Superior temporal gyrus (tissue), 1 donor: ENCODE results near the gene NTHL1.

Source experiments
- DNase-seq: peaks from one replicate; pipeline ENCODE4 v3.0.0-alpha.2; 2016; ENCODE audit errors: extremely low spot score

The NTHL1 gene

GRCh38 chr16:2084895-2085625, 37.4 kb upstream of the NTHL1 start:
- no peak for DNase-seq

DNA sequence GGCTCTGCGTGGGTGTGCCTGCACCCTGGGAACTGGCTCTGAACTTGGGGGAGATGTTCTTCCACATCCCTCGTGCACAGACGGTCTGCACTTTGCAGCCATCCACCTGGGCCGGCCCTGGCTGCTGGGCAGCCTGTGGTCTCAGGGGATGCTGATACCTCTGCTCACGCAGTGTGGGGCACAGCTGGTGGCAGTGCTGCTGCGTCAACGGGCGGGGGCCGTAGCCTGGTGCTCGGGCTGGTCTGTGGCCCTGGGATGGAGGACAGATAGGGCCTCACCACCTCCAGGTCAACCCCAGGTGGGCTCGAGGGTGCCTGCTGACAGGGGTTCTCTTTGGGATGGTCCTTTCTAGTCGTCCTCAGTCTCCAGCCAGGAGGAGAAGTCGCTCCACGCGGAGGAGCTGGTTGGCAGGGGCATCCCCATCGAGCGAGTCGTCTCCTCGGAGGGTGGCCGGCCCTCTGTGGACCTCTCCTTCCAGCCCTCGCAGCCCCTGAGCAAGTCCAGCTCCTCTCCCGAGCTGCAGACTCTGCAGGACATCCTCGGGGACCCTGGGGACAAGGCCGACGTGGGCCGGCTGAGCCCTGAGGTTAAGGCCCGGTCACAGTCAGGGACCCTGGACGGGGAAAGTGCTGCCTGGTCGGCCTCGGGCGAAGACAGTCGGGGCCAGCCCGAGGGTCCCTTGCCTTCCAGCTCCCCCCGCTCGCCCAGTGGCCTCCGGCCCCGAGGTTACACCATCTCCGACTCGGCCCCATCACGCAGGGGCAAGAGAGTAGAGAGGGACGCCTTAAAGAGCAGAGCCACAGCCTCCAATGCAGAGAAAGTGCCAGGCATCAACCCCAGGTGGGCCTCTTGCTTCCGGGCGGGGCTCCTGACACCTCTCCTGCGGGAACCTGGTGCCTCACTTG, 36.5 kb upstream of the NTHL1 start:
- no peak for DNase-seq

DNA sequence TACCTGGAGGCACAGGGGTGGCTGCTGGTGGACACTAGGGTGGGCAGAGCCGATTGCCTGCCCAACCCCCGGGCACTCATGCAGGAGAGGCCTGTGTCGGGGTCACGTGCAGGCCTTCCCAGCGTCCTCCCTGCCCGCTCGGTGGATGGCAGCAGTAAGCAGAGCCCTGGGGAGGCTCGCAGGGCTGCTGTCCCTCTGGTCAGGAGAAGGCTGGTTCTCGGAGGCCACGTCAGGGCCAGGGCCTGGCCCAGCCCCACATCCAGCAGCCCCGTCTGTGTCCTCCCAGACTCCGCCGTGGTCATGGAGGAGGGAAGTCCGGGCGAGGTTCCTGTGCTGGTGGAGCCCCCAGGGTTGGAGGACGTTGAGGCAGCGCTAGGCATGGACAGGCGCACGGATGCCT, 35.8 kb upstream of the NTHL1 start:
- no peak for DNase-seq

GRCh38 chr16:2082983-2083364, 35.3 kb upstream of the NTHL1 start:
- no peak for DNase-seq

GRCh38 chr16:2082171-2082982, 34.7 kb upstream of the NTHL1 start:
- DNase-seq = no peak

GRCh38 chr16:2081201-2082084, 33.8 kb upstream of the NTHL1 start:
- no peak for DNase-seq

DNA sequence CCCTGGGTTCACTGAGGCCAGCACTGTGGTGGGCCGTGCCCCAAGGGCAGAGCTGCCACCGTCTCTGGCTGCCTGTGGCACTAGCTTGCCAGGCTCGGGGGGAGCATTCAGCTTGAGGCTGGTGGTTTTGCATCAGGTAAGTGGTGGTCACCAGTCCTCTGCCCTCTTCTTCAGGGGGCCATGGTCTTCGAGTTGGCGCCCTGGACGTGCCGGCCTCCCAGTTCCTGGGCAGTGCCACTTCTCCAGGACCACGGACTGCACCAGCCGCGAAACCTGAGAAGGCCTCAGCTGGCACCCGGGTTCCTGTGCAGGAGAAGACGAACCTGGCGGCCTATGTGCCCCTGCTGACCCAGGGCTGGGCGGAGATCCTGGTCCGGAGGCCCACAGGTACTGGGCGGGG, 32.4 kb upstream of the NTHL1 start:
- no peak for DNase-seq

DNA sequence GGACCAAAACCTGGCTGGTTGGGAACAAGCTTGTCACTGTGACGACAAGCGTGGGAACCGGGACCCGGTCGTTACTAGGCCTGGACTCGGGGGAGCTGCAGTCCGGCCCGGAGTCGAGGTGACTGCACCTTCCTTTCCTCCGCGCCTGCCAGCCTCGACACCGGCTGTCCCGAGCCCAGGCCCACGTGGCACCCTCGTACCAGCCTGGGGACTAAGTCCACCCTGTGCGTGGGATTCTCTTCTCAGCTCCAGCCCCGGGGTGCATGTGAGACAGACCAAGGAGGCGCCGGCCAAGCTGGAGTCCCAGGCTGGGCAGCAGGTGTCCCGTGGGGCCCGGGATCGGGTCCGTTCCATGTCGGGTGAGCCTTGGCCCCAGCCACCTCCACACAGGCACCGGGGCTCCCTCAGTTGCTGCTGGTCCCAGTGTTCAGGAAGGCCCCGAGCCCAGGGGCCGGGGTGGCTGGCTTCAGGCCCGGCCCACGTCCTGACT, 31.7 kb upstream of the NTHL1 start:
- no peak for DNase-seq

DNA sequence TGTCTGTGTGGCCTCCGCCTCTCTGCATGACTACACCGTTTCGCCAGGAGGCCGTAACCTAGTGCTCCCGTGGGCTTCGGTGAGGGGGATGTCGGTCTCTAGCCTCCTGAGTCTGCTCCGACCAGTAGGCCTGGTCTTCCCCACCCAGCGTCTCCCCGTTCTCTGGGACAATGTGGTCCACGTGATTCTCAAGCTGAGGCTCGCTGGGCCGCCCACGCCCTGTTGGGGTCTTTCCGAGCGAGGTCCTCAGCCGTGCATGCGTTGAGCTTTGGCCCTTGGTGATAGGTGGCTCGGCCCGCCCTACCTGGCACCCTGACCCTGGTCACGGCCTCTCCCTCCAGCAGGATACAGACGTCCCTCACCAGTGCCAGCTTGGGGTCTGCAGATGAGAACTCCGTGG, 31.1 kb upstream of the NTHL1 start:
- DNase-seq = no peak

DNA sequence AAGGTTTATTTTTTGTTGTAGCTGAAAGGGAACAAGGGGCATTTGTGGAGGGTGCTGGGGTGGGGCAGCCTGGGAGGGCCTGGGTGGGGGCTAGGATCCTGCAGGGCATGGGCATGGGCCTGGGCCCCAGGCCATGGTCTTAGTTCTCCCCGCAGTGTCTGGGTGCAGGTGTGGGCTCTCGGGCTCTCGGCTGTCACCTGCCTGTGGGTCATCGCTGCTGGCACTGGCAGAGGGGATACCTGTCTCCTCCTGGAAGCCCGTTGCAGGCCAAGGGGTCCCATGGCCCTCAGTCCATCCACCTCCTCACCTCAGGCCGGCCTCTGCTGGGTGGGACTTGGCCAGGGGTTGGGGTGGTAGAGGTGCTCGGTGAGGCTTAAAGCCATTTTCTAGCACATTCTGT, 30.5 kb upstream of the NTHL1 start:
- no peak for DNase-seq

DNA sequence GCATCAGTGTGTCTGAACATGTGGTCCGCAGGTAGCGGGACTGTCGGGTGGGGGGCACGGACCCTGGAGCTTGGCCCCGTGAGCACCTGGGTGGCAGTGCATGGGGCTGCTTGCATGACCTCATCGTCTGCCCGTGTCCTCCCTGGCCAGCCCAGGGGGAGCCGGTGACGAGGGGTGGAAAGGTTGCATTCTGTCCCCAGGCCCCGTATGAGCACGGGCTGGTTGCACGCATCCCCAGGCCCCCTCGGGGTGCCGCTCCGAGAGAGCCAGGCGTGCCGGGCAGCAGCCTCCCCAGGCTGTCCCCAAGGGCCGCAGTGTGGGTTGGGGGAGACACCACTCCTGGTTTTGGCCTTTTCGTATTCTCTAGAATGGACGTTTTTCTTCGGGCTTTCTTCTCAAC, 30.1 kb upstream of the NTHL1 start:
- DNase-seq = no peak

DNA sequence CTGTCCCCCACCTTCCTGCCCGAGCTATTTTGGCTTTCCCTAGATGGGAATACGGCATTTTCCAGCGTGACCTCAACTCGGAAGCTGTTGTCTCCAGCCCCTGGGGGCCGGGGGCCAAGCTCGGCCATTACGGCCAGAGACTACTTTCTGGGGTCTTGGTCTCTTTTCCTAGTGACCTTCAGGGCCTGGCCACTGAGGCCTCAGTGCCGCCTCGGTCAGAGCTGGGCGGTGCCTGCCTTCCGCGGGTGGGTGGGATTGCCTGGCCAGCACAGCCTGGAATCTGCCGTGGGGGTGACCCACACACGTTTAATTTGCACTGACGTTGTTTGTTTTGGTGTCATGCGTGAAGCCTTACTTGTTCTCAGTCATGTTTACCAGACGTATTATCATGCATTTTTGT, 29.4 kb upstream of the NTHL1 start:
- no peak for DNase-seq

- no peak for DNase-seq
Measured at GRCh38 chr16:2076072-2076865, 28.6 kb upstream of the NTHL1 start.

GRCh38 chr16:2075631-2076030, 28.0 kb upstream of the NTHL1 start:
- no peak for DNase-seq

DNA sequence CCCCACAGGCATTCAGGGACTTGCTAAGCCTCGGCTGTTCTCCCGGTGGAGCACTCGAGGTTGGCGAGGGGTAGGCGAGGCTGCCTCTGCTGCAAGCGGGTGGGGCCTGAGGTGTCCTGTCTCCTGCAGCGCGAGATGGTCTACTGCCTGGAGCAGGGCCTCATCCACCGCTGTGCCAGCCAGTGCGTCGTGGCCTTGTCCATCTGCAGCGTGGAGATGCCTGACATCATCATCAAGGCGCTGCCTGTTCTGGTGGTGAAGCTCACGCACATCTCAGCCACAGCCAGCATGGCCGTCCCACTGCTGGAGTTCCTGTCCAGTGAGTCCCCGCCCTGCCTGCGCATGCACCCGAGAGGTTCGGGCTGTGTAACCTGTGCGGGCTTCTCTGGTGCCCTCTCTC, 26.4 kb upstream of the NTHL1 start:
- DNase-seq = no peak

GRCh38 chr16:2072926-2073325, 25.3 kb upstream of the NTHL1 start:
- DNase-seq = no peak

GRCh38 chr16:2071454-2072202, 24.0 kb upstream of the NTHL1 start:
- DNase-seq = no peak

GRCh38 chr16:2070576-2071453, 23.2 kb upstream of the NTHL1 start:
- no peak for DNase-seq

DNA sequence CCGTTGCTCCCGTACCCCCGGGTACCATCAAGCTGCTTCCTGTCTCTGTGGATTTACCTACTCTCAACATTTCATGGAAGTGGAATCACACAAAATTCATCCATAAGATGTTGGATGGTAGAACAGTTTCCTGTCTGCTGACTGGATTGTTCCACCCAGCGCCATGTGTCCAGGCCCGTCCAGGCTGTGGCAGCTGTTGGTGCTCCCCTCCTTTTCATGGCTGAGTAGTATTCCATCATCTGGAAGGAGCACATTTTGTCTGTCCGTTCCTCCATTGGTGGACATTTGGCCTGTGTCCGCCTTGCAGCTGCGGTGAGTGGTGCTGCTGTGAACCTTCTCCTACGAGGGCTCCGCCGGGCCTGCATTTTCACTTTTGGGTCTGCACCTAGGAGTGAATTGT, 18.5 kb upstream of the NTHL1 start:
- no peak for DNase-seq
